HG03039 (cell line): ENCODE data around the gene TGFBR3.

Source experiments
- ATAC-seq: cut with Tn5 transposase; IDR thresholded peaks from one replicate; pipeline ENCODE4 v1.9.1; 2021; ENCODE audit warnings: mild to moderate bottlenecking, moderate library complexity; ENCODE audit not compliant: unreplicated experiment

The TGFBR3 gene

DNA sequence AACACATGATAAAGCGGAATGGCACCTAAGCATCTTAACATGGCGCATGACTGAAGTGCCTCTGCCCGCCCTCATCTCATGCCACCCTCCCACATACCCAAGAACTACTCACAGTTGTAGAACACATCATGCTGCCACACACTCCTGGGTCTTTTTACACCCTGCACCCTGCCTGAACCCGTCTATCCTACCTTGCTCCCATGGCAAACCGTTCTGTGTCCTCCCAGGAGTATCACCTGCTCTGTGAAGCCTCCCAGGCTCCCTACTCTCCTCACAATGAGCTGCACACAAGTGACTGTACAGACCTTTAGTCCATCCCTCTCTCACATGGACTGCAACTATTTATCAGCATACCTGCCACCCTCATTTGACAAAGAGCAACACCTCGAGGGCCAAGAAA is 144.0 kb downstream of the TGFBR3 start:
- ATAC-seq = no peak

DNA sequence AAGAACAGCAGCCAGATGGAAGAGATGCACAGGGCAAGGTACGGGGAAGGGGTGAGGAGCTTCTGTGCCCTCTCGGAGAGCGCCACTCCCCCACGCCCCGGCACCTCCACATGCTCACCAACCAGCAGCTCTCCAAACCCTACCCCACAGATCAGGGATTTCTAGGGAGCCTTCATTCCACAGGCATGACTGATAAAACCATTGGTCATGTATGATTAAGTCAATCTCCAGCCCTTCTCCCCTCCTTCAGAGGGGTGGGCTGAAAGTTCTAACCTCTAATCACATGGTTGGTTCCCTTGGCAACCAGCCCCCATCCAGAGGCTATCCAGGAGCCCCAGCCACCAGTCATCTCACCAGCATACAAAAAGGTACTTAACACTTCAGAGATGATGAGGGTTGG is 144.7 kb downstream of the TGFBR3 start:
- no peak for ATAC-seq

DNA sequence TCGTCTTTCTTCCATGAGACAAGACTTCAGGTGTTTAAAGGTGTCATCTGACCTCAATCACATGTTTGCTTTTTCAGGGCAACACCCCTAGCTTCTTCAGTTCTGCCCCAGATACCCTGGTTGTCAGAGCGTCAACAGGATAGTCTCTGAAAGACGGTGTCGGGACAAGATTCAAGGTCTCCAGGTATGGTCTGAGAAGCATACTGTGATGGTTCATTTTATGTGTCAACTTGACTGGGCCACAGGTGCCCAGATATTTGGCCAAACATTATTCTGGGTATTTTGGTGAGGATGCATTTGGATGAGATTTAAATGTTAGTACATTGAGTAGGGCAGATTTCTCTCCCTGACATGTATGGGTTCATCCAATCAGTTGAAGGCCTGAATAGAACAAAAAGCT is 148.3 kb downstream of the TGFBR3 start:
- no peak for ATAC-seq

DNA sequence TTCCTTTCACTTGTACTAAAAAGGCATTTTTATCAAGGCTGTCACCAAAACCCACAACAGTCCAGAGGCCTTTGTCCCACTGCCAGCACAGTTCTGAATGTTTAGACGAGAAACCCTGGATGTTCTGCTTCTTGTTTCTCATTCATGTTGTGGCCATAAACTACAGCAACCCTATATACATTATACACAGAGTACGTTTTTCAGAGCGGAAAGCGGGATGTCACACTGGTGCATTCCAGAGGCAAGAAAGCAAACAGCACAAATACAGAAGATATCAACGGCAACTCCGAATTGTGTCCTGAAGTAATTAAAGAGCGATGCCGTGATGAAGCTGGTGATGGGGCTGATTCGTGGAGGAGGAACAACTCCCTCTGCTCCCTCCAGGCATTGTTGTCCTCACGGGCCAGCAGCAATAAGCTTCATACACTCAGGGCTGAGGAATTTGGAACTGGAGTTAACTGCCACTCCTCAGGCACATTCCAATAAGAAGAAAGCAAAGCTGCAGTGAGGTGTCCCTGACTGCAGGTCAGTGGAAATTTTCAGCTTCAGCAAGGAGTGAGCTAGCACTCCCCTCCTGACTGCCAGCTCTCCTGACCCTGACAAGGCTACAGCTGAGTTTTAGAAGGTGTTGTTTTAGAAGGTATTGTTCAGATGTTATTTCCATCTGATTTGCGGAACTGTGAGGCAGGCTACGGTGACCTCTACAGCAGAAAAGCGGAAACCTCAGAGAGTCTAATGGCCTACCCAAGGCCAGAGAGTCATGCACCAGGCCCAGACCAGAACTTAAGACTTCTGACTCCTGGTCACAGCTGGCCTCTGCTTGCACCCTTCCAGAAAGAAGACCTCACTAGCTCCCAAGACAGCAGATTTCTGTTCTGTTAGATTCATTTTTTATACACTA is 149.0 kb downstream of the TGFBR3 start:
- ATAC-seq = no peak

DNA sequence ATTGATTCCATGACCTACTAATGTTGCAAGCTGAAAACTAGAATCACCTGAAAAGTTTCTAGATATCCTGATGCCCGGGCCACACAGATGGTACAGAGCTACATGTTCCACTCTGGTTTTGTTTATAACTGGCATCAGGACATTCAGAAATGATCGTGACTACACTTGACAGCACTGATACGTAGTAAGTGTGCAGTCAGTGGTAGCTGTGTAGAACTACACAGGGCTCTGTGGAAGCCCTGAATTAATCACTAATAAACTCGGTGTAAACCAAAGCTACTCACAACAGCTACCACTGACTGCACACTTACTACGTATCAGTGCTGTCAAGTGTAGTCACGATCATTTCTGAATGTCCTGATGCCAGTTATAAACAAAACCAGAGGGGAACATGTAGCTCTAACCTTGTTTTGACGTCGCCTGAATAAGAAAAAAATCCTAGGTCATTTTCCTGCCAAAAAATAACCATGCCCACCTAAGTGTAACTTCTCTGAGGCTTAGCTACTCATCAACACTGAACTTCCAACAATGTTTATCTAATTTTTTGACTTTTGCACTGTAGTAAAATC is 149.7 kb downstream of the TGFBR3 start:
- no peak for ATAC-seq

DNA sequence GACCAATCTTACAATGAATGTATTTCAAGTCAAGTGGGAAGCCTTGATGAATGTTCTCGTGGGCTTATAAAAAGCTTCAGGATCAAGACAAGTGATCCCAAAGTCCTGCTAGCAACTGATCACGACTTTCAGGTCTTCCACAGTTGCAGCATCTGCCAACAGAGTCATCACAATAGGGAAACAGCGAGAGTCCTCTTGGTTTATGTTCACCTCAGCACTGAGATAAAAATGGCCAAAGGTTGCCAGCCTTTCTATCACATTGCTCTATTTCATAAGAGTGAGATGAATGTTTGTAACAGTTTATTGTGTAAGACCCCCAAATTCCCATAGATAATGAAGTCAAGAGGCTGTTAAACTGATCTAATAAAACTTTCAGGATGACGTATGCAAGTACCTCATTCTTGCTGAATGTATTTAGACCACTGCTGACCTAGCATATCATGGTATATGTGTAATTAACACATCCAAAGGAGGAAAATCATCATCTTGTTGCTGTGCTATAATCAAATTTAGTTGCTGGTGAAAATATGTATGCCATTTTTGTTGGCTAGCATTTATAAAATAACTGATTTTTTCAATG is 150.6 kb downstream of the TGFBR3 start:
- no peak for ATAC-seq

DNA sequence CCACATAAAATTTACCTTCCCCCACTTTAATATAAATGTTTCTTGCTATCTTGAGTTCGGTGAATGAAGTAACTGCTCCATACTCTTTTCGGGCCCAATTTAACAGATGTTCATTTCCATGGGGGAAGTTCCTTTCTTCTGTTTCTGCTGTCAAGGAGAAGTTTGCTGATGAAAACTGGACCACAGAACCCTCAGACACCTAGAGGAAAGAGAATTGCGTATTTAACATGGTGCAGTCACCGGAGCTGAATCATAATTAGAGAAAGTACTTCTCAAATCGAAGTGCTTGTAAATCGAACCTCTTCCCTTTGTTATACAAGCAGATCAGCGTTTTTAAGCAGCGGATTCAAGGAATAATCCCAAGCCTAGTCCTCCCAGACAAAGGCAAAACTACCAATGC is 151.2 kb downstream of the TGFBR3 start:
- no peak for ATAC-seq

DNA sequence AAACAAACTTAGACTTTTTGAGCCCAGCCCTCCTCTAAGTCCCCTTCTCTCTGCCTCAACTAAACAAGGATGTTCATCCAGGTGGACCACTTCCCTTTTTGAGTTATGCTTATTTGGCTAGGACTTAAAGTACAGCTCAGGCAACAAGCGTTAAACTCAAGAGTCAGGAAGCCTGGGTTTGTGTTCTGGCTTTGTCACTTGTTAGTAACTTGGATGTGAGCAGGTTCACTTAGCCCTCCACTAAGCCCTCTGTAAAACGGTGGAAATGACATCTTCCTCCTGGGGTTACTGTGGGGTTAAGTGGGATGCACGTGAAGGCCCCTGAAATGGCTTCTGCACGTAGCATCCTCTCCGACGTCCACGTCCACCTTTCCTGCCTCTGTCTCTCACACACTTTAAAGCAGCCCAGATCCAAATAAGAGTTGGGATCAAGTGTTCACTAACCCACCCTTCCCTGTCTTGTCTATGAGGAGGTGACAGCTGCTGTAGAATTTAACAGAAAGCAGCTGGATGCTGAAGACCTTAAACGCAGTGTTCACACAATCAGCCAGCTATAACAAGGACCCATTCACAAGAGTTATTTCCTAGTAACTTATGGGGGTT is 152.7 kb downstream of the TGFBR3 start:
- ATAC-seq = no peak

DNA sequence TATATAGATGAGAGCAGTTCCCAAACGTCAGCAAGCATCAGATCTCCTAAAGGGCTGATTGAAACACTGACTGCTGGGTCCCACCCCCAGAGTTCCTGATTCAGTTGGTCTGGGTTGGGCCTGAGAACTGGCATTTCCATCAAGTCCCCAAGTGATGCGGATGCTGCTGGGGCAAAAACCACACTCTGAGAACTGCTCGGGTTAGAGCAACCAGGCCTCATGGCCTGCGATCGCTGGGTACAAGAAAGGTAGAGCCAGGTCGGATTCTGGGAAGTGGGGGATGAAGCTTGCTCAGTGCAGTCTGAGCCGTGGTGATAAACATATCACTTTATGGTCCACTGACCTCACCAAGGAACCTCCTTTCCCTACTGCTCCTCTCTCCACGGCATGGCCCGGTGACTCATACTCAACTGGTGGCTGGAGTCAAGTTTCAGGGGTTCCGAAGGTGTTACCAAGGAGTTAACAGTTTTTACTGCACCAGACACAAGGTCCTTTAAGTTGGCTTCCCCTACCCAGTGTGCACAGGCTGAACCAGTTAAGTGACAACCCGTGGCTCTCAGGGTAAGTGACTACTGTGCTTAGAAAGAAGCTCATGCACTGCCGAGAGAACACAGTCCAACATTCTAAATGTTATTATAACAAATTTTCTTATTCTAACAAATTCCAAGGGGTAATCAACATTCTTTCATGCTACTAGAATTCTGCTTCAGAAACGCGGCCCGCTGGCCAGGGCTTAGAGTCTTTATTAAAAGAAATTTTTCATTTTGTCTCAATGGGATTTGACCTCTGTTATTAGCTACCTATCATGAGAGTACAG is 153.5 kb downstream of the TGFBR3 start:
- ATAC-seq = no peak

DNA sequence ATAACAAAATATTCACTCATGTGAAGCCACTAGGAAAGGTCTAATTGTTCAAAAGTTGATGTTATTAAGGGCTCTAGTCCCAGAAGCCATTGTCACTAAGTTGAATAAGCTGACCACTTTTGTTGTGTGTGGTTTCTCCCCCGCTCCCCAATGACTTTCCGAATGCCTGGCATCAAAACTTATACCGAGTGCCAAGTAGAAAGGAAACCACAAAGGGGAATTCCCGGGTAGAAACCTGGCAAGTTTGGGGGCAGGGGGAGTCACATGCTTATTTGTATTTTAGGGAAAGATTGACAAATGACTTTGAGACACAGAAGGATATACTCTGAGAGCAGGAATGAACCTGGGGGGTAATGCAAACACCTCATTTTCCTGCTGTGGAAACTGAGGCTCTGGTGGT is 154.1 kb downstream of the TGFBR3 start:
- no peak for ATAC-seq

DNA sequence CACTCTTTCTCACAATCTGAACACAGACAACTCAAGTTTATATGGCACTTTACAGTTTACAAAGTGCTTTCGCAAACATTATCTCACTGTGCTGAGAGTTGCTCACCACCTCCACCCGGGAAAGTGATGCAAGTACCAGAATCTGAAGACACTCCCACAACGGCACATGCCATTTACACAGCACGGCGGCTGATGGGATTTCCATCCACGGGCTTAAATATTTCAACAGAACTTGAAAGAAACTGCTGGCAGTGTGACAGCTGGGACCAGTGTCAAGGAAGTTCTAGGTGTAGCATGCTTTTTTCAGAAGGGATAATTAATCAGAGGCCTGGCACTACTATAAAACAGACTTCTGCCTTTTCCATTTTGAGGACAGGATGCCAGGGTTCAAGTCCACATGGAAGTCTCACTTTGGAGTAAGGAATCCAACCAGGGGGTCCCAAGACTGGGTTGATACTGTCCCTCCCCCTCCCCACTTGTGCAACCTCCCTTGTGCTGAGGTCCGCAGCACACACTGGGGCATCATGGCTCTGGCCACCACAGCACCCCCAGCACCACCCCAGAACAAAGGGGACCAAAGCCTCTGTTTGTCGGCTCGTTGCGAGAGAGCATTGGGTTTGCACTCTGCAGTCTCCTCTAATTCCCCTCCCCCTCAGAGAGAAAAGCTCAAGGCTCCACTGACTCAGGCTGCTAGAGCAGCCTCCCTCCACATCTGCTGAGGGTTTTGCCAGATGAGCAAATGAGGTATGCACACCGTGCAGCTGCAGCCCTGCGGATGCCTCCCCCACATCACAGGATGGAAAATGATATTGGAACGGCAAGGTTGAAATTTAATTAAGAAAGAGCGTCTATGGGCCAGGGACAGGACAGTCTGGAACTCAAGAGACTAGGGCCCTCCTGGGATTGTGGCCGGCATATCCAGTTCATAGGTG is 154.9 kb downstream of the TGFBR3 start:
- ATAC-seq = no peak

DNA sequence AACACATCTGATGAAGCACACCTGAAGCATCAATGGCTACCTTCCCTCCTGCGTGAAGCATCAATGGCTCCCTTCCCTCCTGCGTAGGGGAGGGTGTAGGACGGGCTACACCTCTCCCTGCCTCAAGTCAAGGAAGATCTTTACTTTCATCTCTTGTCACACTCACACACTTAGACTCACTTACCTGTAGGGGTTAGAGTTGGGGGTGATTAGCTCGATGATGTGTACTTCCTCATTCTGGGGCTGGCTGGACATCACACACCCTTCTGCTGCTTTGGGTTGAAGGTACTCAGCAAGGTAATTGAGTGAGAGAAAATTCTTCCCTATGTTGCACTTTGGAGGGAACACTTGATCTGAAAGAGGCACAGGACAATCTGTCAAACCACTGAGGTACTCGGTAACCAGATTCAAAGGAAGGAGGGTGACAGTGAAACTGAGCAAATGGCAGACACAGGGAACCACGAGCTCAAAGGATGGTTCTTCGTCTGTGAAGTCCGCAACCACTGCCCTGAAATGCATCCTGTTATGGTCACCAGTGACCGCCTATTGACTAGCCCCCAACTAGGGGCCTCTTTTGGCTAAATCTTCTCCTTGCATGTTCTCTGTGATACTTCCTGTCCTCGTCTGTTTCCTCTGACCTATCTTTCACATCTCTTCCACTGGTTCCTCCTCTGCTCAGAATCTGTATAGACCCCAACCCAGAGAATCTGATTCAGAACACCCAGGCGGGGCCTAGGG is 156.2 kb downstream of the TGFBR3 start:
- no peak for ATAC-seq

DNA sequence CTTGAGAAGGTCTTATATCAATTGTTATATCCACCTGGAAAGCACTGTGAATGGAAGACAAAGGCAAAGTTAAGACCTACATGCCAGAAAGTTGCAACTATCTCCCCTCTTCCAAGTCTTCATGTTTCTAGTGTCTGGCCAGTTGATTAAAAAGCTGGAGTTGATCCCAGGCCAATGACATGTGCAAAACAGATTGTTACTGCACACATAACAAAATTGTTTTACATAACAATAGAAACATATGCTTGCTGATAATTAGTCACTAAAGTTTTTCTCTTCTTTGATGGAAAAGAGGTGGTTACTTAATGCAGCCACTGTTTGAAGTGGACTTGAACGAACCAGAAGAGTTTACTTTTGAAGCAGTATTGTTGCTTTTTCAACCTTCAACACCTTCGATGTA is 158.2 kb downstream of the TGFBR3 start:
- ATAC-seq = no peak

DNA sequence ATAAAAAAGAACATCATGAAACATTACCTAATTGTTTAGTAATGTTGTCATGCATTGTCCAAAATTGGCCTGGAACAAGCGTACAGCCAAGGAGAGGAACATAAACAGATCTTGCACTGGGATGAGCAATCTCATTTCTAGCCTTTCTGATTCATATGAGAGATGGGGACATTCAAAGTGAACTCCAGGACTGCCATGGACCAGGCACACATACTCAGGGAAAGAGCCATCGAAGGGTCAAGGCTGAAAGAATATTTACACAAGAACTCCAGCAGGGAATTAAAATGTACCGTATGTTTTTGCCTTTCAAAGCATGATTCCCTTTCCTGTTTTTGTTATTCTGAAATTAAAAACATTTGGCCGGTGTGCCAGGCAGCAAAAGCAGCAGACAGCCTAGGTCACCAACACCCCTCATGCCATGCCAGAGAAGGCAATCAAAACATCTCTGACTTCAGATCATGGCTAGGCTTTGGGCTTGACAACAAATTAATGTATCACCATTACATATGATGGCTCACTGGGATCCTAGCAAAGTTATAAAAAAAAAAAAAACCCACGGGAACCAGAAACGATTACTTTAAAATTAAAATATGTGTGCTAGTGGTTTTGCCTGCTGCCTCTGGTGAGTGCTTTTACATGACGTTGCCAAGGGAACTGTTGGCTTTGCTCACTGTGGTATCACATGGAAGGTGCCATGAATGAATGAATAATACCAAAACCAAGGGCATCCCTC is 159.8 kb downstream of the TGFBR3 start:
- ATAC-seq = no peak

DNA sequence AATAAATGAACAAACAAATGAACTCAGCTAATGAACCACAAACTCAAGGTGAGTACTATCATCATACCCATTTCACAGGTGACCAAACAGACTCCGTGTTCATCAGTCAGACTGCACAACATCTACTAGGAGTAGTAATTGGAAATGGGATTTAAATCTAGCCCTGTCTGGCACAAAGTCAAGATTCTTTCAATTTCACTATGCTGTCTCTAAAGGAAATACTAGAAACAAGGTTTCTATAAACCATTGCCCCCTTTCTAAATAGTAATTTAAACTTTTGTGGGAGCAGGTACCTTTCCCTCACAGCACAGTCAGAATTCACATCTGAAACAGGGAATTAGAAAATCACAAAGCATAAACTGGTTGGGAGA is 160.3 kb downstream of the TGFBR3 start:
- ATAC-seq = no peak

DNA sequence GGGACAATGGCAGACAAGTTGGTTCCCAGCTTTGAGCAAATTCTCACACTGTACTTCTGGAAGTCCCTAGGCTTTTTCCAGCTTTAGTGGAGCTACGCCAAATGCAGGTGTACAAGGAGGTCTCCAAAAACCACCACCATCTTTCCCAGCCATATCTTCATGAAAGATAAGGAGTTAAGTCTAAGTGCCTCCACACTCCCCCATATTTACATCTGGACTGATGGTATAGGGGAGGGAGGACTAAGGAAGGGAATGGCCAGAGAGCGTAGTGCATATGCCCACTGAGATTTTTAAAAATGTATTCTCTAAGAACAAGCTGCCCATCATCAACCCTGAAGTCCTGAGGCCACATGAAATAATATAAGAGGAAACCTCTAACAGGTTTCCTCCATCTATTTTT is 161.3 kb downstream of the TGFBR3 start:
- no peak for ATAC-seq

DNA sequence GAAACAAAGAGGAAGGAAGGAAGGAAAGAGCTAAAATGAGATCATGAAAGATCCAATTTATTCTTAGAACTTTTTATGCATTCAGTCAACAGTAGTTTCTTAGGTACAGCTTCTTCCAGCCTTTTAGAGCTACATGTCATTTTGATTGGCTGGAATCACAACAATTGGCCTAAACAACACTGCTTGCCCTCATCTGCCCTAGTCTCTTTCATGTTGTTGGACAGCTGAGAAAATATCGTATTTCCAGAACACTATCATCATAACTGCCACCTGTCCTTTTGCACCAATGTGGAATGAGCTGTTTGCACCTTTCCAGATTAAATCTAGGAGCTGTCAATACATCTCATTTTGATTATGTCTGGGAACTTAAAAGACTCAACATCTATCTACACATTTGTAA is 161.7 kb downstream of the TGFBR3 start:
- ATAC-seq = no peak

DNA sequence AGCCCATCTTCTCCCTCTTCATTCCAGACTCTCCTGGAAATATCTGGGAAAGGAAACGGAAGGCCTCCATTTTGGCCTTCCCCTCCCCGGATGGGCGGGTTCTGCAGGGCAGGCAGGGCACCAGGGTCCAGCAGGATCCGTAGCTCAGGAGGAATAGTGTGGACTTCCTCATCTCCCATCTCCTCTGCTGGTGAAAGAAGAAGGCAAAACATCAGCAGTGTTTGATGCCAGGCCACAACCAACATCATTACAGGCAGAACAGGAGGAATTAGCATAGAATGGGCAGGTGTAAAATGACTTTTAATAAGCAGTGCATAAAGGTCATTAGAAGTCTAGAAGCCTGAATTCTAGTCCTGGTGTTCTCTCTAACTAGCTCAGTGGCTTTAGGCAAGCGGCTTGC is 165.9 kb downstream of the TGFBR3 start:
- no peak for ATAC-seq

DNA sequence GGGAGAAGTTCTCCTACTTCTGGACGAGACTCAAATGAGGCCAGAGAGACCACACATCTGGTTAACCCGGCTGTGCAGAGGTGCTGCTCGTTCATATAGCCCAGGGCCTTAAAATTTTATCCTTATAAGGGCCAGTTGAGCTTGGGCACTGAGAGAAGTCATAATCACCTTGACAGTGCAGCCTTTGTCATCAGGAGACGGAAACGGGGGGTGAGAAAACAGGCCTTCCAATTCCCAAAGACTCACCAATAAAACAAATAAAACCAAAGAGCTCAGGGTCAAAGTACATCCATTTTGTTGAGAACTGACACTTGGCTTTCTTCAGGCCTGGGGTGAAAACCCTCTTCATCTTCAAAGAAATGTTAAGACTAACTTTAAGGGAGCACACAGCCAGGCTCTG is 167.1 kb downstream of the TGFBR3 start:
- ATAC-seq = no peak
